Omental fat pad (tissue), 4 donors: Measurements from ENCODE around the gene FYCO1. TPM values are rescaled to one million over a fixed set of nuclear protein-coding genes. Genes with fewer than 3 reads are reported as not detected.

ENCODE experiments used
- ATAC-seq: fragments of 150-250 bp; one replicate; pipeline ENCODE4 v1.9.1; 2016; ENCODE audit warnings: mild to moderate bottlenecking, moderate library complexity; ENCODE audit not compliant: low FRiP score
- DNase-seq: peaks from one replicate; pipeline ENCODE4 v3.0.0-alpha.2; 2019; ENCODE audit warnings: low spot score
- total RNA-seq, 4 donors: library from RNA; depleted of rRNA; stranded (reverse); fragments of >200 nt; gene quantifications; one replicate each; pipeline ENCODE4 v1.1.0, GENCODE V29; 2016
- TF ChIP-seq, protein P1 (sequence below), 3 donors: fragments of 450-650 bp; IDR thresholded peaks; one replicate each; pipeline ENCODE4 v1.5.1; 2016 to 2017; ENCODE audit warnings: antibody characterized with exemption in 3 of 3, mild to moderate bottlenecking in 3 of 3, moderate library complexity in 2 of 3

Gene FYCO1
- total RNA-seq, 4 donors from 2014 or later = 44.7 to 51.4 (median 47.3) TPM

DNA sequence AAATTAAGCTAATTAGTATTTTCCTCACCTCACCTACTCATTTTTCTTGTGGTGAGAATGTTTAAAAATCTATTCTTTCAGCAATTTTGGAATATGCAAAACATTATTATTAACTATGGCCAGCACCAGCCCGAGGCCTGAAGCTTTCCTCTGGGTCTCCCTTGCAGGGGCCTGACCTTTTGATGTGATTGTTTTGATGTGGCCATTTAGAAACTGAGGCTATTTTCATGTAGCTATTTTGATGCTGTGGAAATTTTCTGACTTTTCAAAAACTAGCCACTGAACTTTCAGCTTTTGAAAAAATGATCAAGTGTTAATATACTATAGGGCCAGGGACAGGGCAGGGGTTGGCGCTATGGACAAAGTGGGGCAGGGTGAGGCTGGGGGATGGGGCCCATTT is 117.5 kb downstream of the FYCO1 start:
- ATAC-seq = no peak
- TF ChIP-seq, protein P1, sequence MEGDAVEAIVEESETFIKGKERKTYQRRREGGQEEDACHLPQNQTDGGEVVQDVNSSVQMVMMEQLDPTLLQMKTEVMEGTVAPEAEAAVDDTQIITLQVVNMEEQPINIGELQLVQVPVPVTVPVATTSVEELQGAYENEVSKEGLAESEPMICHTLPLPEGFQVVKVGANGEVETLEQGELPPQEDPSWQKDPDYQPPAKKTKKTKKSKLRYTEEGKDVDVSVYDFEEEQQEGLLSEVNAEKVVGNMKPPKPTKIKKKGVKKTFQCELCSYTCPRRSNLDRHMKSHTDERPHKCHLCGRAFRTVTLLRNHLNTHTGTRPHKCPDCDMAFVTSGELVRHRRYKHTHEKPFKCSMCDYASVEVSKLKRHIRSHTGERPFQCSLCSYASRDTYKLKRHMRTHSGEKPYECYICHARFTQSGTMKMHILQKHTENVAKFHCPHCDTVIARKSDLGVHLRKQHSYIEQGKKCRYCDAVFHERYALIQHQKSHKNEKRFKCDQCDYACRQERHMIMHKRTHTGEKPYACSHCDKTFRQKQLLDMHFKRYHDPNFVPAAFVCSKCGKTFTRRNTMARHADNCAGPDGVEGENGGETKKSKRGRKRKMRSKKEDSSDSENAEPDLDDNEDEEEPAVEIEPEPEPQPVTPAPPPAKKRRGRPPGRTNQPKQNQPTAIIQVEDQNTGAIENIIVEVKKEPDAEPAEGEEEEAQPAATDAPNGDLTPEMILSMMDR (IDR thresholded peaks at IDR 0.05) = no peak

DNA sequence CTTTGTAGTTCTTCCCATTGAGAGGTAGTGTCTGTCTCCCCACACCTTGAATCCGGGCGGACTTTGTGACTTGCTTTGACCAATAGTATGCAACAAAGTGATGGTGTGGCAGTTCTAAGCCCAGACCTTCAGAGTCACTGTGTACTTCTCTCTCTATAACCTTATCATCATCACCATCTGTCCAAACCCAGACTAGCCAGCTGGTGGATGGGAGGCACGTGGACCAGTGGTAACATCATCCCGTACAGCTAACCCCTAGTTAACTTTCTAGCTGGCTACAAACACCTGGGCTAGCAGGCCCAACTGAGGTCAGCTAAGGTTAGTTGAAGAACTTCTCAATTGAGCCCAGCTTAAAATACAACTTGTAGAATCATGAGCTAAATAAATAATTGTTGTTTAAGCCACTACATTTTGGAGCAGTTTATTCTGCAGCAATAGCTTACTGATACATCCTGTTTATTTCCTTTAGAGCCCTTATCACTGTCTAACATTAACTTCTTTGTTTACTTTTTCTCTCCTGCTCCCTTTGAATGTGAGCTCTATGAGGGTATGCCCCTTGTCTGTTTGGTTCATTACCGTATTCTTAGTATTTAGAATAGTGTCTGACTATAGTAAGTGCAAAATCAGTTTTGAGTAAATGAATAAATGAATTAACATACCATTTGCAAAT is 120.8 kb downstream of the FYCO1 start:
- ATAC-seq (no peak), DNase-seq (no peak)
- TF ChIP-seq, protein P1 (IDR thresholded peaks at IDR 0.05) = no peak

More for the DNA sequence above, 117.5 kb downstream of the FYCO1 start:
- no peak for DNase-seq

DNA sequence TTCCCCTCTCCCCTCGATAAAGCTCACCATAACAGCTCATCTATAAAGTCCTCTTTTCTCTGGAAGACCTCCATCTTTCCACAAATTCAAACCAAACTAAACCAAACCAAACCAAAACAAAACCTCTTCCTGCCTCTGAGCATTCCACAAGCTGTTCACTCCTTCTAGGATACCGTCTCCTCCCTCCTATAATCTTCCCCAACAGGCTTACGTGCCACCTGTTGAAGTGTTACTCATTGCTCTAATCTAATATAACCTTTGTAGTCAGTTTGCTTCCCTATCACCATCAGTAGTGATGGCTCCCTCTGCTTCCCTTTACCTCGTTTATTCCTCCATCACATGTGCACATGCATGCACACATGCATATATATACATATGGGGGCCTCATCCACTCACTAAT is 122.0 kb downstream of the FYCO1 start:
- DNase-seq (no peak), ATAC-seq (no peak)
- TF ChIP-seq, protein P1 (IDR thresholded peaks at IDR 0.05) = no peak

DNA sequence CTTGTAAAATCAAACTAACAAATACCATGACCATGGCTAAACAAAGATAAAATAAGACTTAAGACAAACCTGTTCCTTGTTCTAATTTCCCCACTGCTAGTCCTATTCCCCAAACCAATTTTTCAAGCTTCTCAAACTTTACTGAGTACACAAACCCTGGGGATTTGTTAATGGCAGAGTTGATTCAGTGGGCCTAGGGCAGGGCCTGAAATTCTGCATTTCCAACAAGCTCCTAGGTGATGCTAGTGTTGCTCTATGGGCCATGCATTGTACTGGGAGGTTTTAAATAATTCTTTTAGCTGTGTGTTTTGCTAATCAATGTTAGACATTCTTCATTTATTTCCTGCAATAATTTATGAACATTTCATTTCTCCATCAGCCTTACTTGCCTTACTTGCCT is 122.6 kb downstream of the FYCO1 start:
- TF ChIP-seq, protein P1 (IDR thresholded peaks at IDR 0.05) = no peak
- DNase-seq (no peak), ATAC-seq (no peak)

DNA sequence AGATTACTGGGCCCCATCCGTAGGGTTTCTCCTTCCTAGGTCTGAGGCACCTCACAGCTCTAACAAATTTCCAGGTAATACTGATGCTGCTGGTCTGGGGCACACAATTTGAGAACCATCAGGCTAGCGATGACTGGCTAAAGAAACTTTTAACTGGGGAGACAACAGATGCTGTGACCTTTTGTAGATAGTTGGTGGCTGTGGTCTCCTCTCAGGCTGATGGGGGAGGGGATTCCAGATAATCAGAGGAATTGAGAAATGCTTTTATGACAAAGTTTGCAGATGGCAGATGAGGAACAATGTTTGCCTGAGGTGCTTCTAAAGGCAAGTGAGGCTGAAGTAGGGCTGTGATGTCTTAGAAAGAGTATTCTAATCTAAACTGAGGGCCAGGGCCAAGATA is 123.1 kb downstream of the FYCO1 start:
- TF ChIP-seq, protein P1 (IDR thresholded peaks at IDR 0.05) = no peak
- ATAC-seq (no peak), DNase-seq (no peak)

DNA sequence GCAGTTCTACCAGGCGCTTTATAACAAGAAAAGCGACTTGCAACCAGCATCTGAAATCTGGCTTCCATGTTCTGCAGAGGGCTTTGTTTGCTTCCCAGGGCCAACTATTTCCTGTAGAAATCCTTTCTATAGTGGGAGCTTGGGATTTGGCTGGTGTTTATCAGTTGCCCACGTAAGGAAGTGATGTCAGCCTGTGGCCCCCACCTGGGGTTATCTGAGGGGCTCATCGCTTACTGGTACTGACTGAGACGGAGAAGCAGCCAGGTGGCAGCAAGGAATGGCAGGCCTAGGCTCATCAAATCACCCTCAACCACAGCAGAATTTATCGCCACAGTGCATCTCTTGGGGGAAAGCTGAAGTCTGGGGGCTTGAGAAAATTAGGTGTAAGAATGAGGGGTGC is 123.8 kb downstream of the FYCO1 start:
- TF ChIP-seq, protein P1 (IDR thresholded peaks at IDR 0.05) = no peak
- DNase-seq = no peak
- ATAC-seq = no peak

DNA sequence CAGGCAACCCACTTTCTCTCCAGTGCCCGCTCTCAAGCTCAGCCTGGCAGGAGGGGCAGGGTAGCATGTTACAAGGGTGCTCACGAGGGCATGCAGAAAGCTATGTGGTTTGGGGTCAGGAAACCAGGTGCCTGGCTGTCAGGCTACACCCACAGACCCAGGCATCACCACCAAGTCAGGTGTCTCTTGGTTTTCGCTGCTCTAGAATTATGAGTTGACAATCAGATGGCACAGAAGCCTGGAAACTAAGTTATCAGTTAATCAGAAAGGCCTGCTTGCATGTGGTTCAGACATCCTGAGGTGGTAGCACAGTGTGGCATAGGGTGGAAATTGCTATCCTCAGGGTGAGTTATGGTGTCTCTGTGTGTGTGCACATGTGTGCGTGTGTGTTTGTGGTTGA is 125.5 kb downstream of the FYCO1 start:
- DNase-seq (no peak), ATAC-seq (no peak)
- TF ChIP-seq, protein P1 (IDR thresholded peaks at IDR 0.05) = no peak
